HG03095 (cell line): ENCODE data around the gene DYNLRB1.

Source experiments
- ATAC-seq: cut with Tn5 transposase; IDR thresholded peaks from one replicate; pipeline ENCODE4 v1.9.1; 2021; ENCODE audit warnings: moderate library complexity; ENCODE audit not compliant: unreplicated experiment

The DYNLRB1 gene

GRCh38 chr20:34575756-34576155 lies 59.5 kb downstream of the DYNLRB1 start:
- ATAC-seq: no peak

DNA sequence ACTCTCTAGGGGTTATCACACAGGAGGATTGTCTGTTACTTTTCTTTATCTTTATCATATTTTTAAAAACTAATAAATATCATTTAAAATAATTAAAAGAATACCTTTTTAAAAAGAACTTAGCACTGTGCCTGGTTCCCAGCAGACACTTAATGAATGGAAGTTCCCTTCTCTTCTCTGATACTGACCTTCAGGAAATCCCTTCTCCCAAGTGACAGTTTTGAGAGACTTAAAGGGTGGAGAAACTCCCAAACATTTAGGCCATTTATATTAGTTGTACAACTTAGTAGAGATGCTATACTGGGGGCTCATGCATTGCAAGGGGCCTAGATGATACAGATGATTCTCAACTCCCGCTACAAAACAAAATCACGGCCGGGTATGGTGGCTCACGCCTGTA lies 60.8 kb downstream of the DYNLRB1 start:
- no peak for ATAC-seq

- no peak for ATAC-seq
Observed at GRCh38 chr20:34578025-34578424, 61.8 kb downstream of the DYNLRB1 start.

DNA sequence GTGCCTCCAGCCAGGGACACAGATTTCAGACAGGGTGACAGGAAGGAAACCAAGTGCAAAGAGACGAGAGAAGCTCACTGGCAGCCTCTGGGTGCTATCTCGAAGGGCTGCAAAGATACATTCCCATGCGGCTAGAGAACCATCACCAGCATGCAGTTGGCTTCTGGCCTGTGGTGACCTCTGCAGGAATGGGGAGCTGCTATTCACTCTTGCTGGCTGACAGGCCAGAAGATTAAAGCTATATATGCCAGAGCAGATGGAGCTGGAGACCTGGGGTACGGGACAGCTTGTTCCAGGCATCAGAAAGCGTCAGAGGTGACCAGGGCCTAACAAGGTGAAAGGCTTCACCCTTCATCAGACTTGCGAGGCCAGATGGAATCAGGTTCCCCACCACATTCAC lies 62.3 kb downstream of the DYNLRB1 start:
- no peak for ATAC-seq

DNA sequence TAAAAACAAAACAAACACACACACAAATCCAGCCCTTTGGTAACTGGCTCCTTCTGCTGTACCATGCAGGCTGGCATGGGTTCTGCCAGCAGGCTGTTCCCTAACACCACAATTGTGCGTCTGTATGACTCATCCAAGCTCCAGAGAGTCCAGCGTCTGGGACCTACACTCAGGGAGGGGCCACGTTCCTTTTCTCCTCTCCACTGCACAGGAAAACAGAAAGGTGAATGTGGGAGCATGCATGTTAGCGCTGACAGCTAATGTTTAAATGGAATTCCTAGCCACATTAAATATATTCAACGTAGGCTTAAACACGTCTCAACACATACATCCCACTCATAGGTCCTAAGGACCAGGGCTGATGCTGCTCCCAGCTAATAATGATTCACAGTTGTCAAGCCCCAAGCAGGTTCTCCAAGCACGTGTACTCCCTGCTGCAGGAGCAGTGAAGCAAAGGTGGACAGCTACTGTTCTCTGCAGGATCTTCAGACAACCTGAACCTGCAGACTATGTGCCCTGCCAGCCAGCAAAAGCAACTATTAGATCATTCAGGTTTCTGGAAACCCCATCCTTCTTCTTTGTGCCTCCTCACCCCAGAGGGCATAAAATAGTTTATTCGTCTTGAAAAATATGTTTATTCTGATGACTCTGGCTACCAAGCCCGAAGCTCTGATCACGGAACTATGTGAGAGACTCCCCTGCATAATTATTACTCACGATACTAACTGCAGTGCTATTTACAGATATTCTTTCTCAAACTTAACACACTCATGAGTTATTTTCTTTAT lies 63.2 kb downstream of the DYNLRB1 start:
- ATAC-seq: no peak

GRCh38 chr20:34579979-34580940 lies 64.0 kb downstream of the DYNLRB1 start:
- ATAC-seq: peak; percentile 48

DNA sequence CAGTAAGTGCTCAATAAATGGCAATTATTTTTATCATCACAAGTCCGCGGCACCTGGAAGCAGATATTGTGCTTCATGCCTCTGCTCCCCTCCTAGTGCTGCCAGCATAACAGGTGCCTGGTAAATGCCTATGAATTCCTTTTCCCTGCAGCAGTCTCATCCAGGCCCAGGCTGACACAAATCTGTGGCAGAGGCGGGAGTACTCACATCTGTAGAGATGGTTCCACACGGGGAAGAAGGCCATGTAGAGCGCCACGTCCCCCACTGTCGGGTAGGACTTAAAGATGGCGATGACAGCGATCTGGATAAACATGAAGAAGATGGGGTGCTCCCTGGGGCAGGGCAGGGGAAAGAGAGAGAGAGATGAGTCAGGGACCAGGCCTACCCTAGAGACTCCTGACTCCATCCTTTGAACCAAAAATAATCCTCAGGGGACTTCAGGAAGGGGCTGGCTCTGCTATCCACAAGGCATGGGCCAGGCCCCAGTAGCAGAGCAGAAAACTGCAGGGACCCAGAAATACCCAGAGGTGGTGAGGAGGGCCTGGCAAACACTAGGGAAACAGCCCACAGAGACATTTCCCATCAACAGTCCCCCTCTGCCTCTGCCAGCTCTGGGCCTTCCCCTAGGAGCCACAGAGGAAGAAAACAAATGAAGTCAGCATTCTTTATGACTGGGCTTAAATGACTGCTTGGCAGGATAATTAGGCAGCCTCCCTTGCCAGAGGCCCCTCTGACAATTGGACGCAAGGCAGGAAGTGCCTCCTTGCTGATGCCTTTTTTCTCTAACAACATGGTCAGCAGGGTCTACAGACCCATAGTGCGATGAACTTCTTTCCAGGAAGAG lies 65.3 kb downstream of the DYNLRB1 start:
- ATAC-seq: no peak

GRCh38 chr20:34582221-34582620 lies 66.0 kb downstream of the DYNLRB1 start:
- no peak for ATAC-seq

DNA sequence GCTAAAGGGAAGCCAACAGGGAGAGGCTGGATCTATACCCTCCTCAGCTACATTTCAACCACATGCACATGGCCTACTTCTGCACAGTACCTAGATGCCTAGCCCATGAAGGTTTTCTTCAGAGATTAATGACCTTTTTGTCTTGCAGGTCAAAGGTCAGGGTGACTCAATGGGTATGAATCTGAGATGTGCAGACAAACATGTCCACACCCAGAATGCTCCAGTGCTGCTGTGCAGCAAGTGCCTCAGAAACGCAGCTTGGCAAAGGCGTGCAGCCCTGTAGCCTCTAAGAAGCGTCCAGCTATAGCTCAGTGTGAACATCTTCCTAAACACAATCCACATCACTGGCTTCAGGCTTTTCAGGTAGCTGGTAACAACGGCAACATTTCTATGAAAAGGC lies 66.7 kb downstream of the DYNLRB1 start:
- ATAC-seq: no peak

- no peak for ATAC-seq
Observed at GRCh38 chr20:34583544-34583943, 67.3 kb downstream of the DYNLRB1 start.

- no peak for ATAC-seq
Observed at GRCh38 chr20:34585019-34585418, 68.8 kb downstream of the DYNLRB1 start.

GRCh38 chr20:34586488-34587163 lies 70.4 kb downstream of the DYNLRB1 start:
- no peak for ATAC-seq
